NB4 (cell line): Measurements from ENCODE around the gene CLPSL2.

Source experiments
- DNase-seq: peaks from one replicate; pipeline ENCODE4 v3.0.0; 2010; ENCODE audit warnings: low read depth
- H3K4me3 ChIP-seq: one replicate; pipeline ENCODE4 v1.5.1; 2011; ENCODE audit warnings: mild to moderate bottlenecking, low read depth, low read length, moderate library complexity
- MYC ChIP-seq: IDR thresholded peaks from 2 replicates; pipeline ENCODE4 v1.6.1; 2011; ENCODE audit warnings: low read depth, low read length
- POLR2A ChIP-seq: IDR thresholded peaks from 2 replicates; pipeline ENCODE4 v1.6.1; 2011; ENCODE audit warnings: mild to moderate bottlenecking; ENCODE audit not compliant: insufficient read length; ENCODE audit errors: extremely low read depth
- TF ChIP-seq, protein P1 (sequence below): IDR thresholded peaks from one replicate; pipeline ENCODE4 v1.5.1; 2012; ENCODE audit warnings: low read depth, low read length
- TF ChIP-seq, protein P2 (sequence below): IDR thresholded peaks from 2 replicates; pipeline ENCODE4 v1.6.1; 2011; ENCODE audit warnings: low read depth, low read length

Gene CLPSL2

DNA sequence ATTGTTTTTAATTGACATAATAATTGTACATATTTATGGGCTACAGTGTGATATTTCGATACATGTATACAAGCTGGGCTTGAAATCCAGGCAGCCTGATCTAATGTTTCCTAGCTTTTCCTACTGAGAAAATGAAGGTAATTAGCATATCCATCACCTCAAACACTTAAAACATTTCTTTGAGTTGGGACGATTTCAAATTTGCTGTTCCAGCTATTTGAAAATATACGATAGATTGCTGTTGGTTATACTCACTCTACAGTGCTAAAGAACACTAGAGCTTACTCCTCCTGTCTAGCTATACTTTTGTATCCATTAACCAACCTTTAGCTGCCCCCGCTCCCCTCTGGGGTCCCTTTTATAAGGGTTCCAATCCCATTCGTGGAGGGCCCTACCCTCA lies 33.4 kb downstream of the CLPSL2 start:
- H3K4me3 ChIP-seq = no peak overlapping the region
- TF ChIP-seq, protein P1, sequence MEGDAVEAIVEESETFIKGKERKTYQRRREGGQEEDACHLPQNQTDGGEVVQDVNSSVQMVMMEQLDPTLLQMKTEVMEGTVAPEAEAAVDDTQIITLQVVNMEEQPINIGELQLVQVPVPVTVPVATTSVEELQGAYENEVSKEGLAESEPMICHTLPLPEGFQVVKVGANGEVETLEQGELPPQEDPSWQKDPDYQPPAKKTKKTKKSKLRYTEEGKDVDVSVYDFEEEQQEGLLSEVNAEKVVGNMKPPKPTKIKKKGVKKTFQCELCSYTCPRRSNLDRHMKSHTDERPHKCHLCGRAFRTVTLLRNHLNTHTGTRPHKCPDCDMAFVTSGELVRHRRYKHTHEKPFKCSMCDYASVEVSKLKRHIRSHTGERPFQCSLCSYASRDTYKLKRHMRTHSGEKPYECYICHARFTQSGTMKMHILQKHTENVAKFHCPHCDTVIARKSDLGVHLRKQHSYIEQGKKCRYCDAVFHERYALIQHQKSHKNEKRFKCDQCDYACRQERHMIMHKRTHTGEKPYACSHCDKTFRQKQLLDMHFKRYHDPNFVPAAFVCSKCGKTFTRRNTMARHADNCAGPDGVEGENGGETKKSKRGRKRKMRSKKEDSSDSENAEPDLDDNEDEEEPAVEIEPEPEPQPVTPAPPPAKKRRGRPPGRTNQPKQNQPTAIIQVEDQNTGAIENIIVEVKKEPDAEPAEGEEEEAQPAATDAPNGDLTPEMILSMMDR = no peak
- TF ChIP-seq, protein P2, sequence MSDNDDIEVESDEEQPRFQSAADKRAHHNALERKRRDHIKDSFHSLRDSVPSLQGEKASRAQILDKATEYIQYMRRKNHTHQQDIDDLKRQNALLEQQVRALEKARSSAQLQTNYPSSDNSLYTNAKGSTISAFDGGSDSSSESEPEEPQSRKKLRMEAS = no peak
- TF ChIP-seq MYC (no peak), POLR2A (no peak)
- DNase-seq = no peak

DNA sequence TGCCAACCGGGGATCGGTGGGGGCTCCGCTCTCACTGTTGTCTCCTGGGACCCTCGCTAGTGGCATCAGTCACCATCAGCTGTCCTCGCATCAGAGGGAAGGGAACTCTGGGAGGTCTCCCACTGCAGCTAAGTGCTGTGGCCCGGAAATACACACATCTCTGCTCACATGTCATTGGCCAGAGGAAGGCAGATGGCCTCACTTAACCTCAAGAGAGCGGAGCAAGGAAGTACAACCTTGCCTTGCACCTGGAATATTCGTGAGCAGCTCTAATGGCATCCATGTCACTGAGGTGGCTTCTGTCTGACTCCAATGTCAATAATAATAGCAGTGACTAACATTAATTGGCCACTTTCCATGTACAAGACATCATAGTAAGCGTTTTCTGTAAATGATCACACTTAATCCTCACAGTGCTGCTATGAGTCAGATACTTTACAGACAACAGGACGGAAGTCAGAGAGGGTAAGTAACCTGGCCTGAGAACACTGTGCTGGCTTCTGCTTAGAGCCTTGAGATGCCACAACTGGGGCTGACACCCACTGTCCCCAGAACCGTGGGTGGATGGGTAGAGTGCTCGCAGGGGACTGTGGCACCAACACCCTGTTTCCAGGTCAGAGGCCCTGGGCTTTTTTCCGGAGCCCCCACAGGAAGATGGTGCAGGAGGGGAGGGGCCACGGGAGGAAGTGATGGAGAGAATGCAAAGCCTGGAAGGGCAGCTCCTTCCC lies 34.7 kb downstream of the CLPSL2 start:
- TF ChIP-seq POLR2A = no peak
- TF ChIP-seq, protein P1 = no peak
- TF ChIP-seq MYC = no peak
- TF ChIP-seq, protein P2 = no peak
- DNase-seq = no peak
- no peak overlapping the region for H3K4me3 ChIP-seq

DNA sequence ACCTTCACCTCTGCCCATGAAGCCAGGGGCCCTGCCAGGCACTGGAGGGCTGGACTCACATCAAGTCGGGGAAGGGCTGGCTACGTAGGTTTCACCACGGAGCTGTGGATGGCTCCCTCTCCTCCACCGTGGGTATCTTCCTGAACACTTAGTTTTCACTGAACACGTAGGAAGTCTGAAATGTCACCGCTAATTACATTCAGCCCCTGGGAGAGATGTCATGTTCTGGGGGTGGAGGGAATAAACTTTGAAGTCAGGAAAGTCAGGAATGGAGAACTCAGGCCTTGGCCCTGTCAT lies 35.2 kb downstream of the CLPSL2 start:
- no peak overlapping the region for H3K4me3 ChIP-seq
- no peak for DNase-seq
- TF ChIP-seq MYC (no peak), POLR2A (no peak)
- TF ChIP-seq, protein P2 = no peak
- TF ChIP-seq, protein P1 = no peak

DNA sequence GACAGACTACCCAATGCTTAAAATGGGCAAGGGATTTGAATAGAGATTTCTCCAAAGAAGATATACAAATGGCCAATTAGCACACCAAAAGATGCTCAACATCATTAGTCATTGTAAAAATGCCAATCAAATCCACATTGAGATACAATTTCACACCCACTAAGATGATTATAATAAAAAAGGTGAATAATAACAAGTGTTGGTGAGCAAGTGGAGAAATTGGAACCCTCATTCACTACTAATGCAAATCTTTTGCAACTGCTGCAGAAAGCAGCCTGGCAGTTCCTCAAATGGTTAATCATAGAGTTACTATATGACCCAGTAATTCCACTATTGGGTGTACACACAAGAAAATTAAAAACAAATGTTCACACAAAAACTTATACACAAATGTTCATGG lies 41.1 kb downstream of the CLPSL2 start:
- H3K4me3 ChIP-seq = no peak overlapping the region
- TF ChIP-seq POLR2A = no peak
- TF ChIP-seq MYC = no peak
- DNase-seq = no peak

DNA sequence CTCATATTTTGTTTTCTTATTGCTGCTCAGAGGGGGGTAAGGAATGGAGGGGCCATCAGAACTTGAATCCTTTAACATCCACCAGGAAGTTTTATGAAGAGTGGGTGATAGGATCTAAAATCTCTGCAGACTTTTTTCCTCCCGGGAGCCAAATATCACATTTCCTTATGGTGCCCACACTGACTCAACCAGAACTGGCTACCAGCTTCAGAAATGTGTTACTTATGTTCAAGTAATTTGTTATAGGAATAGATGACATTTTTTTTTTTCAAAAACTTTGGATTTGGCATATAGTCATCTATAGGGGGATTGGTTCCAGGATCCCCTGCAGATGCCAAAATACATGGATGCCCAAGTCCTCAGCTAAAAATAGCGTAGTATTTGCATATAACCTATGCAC lies 47.2 kb downstream of the CLPSL2 start:
- H3K4me3 ChIP-seq = no peak overlapping the region
- TF ChIP-seq, protein P1 = no peak
- TF ChIP-seq, protein P2 = no peak
- TF ChIP-seq MYC (no peak), POLR2A (no peak)
- no peak for DNase-seq

DNA sequence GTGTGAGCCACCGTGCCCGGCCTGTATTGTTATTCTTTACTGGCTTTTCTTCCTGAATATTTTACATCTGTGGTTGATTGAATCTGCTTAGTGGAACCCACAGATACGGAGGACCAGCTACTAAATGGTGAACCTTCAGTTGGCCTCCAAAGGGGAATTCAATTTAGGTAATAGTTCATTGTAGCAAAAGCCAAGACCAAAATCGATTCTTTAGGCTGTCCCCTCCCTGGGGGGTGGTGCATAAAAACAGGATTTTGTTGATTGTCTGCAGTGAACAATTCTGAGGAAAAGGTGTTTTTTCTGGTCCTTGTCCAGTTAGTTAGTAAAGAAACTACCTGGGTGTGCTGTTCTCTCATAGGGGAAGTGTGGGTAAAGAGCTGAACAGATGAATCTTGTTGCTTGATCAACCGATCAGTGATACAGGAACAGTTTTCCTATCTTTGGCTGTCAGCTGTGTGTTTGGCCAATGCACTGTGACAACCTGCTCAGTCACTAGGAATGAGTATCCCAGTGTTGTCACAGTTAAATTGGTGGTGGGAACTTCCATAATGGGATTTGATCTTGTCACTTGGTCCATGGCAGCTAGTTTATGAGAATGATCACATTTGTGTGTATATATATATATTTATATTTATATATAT lies 48.3 kb downstream of the CLPSL2 start:
- H3K4me3 ChIP-seq = no peak overlapping the region
- DNase-seq = no peak
- TF ChIP-seq POLR2A = no peak
- TF ChIP-seq, protein P2 = no peak
- no peak for TF ChIP-seq MYC
- TF ChIP-seq, protein P1 = no peak
